HEK293 (cell line): ENCODE results near the gene PTCRA.

ENCODE experiments used
- KLF9 ChIP-seq: fragments of 450-650 bp; formaldehyde crosslinking; IDR thresholded peaks from 2 replicates; pipeline ENCODE4 v1.5.1; 2016; ENCODE audit warnings: missing biosample characterization, missing genetic modification characterization, low read depth
- MZF1 ChIP-seq: fragments of 450-650 bp; formaldehyde crosslinking; IDR thresholded peaks from 2 replicates; pipeline ENCODE4 v1.5.1; 2017; ENCODE audit warnings: missing biosample characterization, missing genetic modification characterization, borderline replicate concordance
- SCRT2 ChIP-seq: fragments of 450-650 bp; formaldehyde crosslinking; IDR thresholded peaks from 2 replicates; pipeline ENCODE4 v1.5.1; 2016; ENCODE audit warnings: missing biosample characterization, missing genetic modification characterization
- YY1 ChIP-seq: fragments of 450-650 bp; formaldehyde crosslinking; IDR thresholded peaks from 2 replicates; pipeline ENCODE4 v1.5.1; 2018; ENCODE audit warnings: missing biosample characterization, missing genetic modification characterization
- YY2 ChIP-seq: fragments of 450-650 bp; formaldehyde crosslinking; IDR thresholded peaks from 2 replicates; pipeline ENCODE4 v1.5.1; 2016; ENCODE audit warnings: missing biosample characterization, missing genetic modification characterization
- ZBTB17 ChIP-seq: fragments of 450-650 bp; formaldehyde crosslinking; IDR thresholded peaks from 2 replicates; pipeline ENCODE4 v1.5.1; 2016; ENCODE audit warnings: missing biosample characterization, missing genetic modification characterization
- ZFP37 ChIP-seq: fragments of 450-650 bp; formaldehyde crosslinking; IDR thresholded peaks from 2 replicates; pipeline ENCODE4 v1.5.1; 2016; ENCODE audit warnings: missing biosample characterization, missing genetic modification characterization
- ZFP69B ChIP-seq: fragments of 450-650 bp; formaldehyde crosslinking; IDR thresholded peaks from 2 replicates; pipeline ENCODE4 v1.5.1; 2016; ENCODE audit warnings: missing biosample characterization, missing genetic modification characterization
- ZNF214 ChIP-seq: fragments of 450-650 bp; formaldehyde crosslinking; IDR thresholded peaks from 2 replicates; pipeline ENCODE4 v1.5.1; 2017; ENCODE audit warnings: missing biosample characterization, mild to moderate bottlenecking, missing genetic modification characterization, borderline replicate concordance
- ZNF24 ChIP-seq: fragments of 450-650 bp; formaldehyde crosslinking; IDR thresholded peaks from 2 replicates; pipeline ENCODE4 v1.5.1; 2016; ENCODE audit warnings: missing biosample characterization, missing genetic modification characterization
- ZNF366 ChIP-seq: fragments of 450-650 bp; formaldehyde crosslinking; conservative IDR thresholded peaks from 2 replicates; pipeline ENCODE4 v1.5.1; 2016; ENCODE audit warnings: missing biosample characterization, missing genetic modification characterization
- ZNF610 ChIP-seq: fragments of 450-650 bp; formaldehyde crosslinking; IDR thresholded peaks from 2 replicates; pipeline ENCODE4 v1.5.1; 2016; ENCODE audit warnings: missing biosample characterization, missing genetic modification characterization, borderline replicate concordance
- ZNF670 ChIP-seq: fragments of 450-650 bp; formaldehyde crosslinking; IDR thresholded peaks from 2 replicates; pipeline ENCODE4 v1.5.1; 2016; ENCODE audit warnings: missing biosample characterization, missing genetic modification characterization, low read depth
- ZNF785 ChIP-seq: fragments of 450-650 bp; formaldehyde crosslinking; IDR thresholded peaks from 2 replicates; pipeline ENCODE4 v1.5.1; 2016; ENCODE audit warnings: missing biosample characterization, missing genetic modification characterization
- ZSCAN23 ChIP-seq: fragments of 450-650 bp; formaldehyde crosslinking; IDR thresholded peaks from 2 replicates; pipeline ENCODE4 v1.5.1; 2016; ENCODE audit warnings: missing biosample characterization, missing genetic modification characterization
- ZSCAN30 ChIP-seq: fragments of 450-650 bp; IDR thresholded peaks from 2 replicates; pipeline ENCODE4 v1.5.1; 2018; ENCODE audit warnings: missing biosample characterization, mild to moderate bottlenecking, missing genetic modification characterization, moderate library complexity
- ZXDB ChIP-seq: fragments of 450-650 bp; formaldehyde crosslinking; IDR thresholded peaks from 2 replicates; pipeline ENCODE4 v1.5.1; 2016; ENCODE audit warnings: missing biosample characterization, missing genetic modification characterization
- TF ChIP-seq, protein P1 (sequence below): fragments of 450-650 bp; formaldehyde crosslinking; conservative IDR thresholded peaks from 2 replicates; pipeline ENCODE4 v1.5.1; 2016; ENCODE audit warnings: low read depth, missing biosample characterization, missing genetic modification characterization
- TF ChIP-seq, protein P2 (sequence below): fragments of 450-650 bp; formaldehyde crosslinking; IDR thresholded peaks from 2 replicates; pipeline ENCODE4 v1.5.1; 2016; ENCODE audit warnings: missing biosample characterization, missing genetic modification characterization
- TF ChIP-seq, protein P3 (sequence below): fragments of 450-650 bp; formaldehyde crosslinking; IDR thresholded peaks from 2 replicates; pipeline ENCODE4 v1.5.1; 2016; ENCODE audit warnings: missing biosample characterization, missing genetic modification characterization
- TF ChIP-seq, protein P4 (sequence below): fragments of 450-650 bp; formaldehyde crosslinking; IDR thresholded peaks from 2 replicates; pipeline ENCODE4 v1.5.1; 2016; ENCODE audit warnings: missing biosample characterization, missing genetic modification characterization
- TF ChIP-seq, protein P5 (sequence below): fragments of 450-650 bp; formaldehyde crosslinking; IDR thresholded peaks from 2 replicates; pipeline ENCODE4 v1.5.1; 2016; ENCODE audit warnings: missing biosample characterization, missing genetic modification characterization
- TF ChIP-seq, protein P6 (sequence below): fragments of 450-650 bp; IDR thresholded peaks from 2 replicates; pipeline ENCODE4 v1.5.1; 2018; ENCODE audit warnings: missing biosample characterization, mild to moderate bottlenecking, missing genetic modification characterization
- TF ChIP-seq, protein P7 (sequence below): fragments of 450-650 bp; formaldehyde crosslinking; optimal IDR thresholded peaks from 2 replicates; pipeline ENCODE3; 2016; ENCODE audit warnings: missing biosample characterization, mild to moderate bottlenecking, missing genetic modification characterization

Gene PTCRA

DNA sequence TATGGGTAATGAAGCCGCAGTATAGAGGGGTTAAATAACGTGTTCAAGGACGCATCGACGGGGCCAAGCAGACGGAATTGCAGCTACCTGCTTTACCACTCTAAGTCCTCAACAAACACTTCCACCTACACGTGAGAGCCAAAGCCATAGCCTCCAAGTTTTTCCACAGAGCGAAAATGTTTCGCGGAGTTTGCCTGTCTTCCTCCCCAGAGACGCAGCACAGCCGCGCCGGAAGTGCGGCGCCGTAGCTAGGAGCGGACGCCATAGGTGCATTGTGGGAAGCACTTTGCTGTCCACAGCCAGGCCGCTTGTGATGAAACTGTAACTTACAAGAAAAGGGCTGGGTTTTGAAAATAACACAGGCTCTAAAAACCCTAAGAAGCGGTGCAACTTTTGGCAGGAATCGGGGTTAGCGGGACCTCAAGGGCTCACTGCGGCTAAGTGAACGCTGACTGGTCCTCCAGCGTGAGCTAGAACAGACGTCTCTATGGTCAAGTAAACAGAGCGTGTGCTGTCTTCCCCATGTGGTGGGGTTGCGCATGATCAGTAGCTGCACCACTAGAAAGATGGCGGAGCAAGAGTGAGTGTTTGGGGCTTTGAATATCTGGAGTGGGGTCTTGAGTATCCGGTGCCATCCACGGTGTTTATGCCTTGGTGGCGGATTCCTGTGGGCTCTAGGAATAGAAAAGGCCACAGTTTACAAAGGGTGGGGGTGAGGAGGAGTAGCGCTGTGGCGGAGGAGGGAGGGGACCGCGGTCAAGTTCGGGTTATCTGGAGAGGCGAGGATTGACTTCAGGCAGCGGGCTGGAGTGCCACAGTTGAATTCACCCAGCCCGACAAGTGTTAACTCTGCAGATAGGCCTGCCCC, 36.2 kb upstream of the PTCRA start, which contains the start of gene RPL7L1 (continued):
- TF ChIP-seq, protein P1, sequence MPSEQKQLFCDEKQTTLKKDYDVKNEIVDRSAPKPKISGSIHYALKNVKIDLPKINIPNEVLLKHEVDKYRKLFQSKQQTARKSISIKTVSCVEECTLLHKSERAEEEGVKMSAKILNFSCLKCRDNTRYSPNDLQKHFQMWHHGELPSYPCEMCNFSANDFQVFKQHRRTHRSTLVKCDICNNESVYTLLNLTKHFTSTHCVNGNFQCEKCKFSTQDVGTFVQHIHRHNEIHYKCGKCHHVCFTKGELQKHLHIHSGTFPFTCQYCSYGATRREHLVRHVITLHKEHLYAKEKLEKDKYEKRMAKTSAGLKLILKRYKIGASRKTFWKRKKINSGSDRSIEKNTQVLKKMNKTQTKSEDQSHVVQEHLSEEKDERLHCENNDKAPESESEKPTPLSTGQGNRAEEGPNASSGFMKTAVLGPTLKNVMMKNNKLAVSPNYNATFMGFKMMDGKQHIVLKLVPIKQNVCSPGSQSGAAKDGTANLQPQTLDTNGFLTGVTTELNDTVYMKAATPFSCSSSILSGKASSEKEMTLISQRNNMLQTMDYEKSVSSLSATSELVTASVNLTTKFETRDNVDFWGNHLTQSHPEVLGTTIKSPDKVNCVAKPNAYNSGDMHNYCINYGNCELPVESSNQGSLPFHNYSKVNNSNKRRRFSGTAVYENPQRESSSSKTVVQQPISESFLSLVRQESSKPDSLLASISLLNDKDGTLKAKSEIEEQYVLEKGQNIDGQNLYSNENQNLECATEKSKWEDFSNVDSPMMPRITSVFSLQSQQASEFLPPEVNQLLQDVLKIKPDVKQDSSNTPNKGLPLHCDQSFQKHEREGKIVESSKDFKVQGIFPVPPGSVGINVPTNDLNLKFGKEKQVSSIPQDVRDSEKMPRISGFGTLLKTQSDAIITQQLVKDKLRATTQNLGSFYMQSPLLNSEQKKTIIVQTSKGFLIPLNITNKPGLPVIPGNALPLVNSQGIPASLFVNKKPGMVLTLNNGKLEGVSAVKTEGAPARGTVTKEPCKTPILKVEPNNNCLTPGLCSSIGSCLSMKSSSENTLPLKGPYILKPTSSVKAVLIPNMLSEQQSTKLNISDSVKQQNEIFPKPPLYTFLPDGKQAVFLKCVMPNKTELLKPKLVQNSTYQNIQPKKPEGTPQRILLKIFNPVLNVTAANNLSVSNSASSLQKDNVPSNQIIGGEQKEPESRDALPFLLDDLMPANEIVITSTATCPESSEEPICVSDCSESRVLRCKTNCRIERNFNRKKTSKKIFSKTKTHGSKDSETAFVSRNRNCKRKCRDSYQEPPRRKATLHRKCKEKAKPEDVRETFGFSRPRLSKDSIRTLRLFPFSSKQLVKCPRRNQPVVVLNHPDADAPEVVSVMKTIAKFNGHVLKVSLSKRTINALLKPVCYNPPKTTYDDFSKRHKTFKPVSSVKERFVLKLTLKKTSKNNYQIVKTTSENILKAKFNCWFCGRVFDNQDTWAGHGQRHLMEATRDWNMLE (tag by site-specific recombination) = peak; percentile 85
- TF ChIP-seq ZNF366 (no peak), ZNF785 (0 out of 2 replicates have a peak, but pooled peaks have one; percentile 52), ZNF24 (peak; percentile 41; the same call in 1 of the 2 replicates), ZSCAN30 (tag by site-specific recombination) (0 out of 2 replicates have a peak, but pooled peaks have one; percentile 22), SCRT2 (tag by site-specific recombination) (peak; percentile 62; the same call in 1 of the 2 replicates), ZNF670 (tag by site-specific recombination) (no peak), KLF9 (tag by site-specific recombination) (peak; percentile 1; the same call in 1 of the 2 replicates), ZFP37 (tag by site-specific recombination) (0 out of 2 replicates have a peak, but pooled peaks have one; percentile 64), YY1 (tag by site-specific recombination) (peak; percentile 83), ZNF610 (tag by site-specific recombination) (peak; percentile 49; the same call in 1 of the 2 replicates), ZNF214 (tag by site-specific recombination) (no peak), MZF1 (tag by site-specific recombination) (peak; percentile 14; the same call in 1 of the 2 replicates), ZBTB17 (tag by site-specific recombination) (peak; percentile 86), ZXDB (tag by site-specific recombination) (peak; percentile 90), ZSCAN23 (tag by site-specific recombination) (0 out of 2 replicates have a peak, but pooled peaks have one; percentile 41), YY2 (tag by site-specific recombination) (peak; percentile 81), ZFP69B (tag by site-specific recombination) (peak; percentile 67; the same call in 1 of the 2 replicates)
- TF ChIP-seq, protein P2, sequence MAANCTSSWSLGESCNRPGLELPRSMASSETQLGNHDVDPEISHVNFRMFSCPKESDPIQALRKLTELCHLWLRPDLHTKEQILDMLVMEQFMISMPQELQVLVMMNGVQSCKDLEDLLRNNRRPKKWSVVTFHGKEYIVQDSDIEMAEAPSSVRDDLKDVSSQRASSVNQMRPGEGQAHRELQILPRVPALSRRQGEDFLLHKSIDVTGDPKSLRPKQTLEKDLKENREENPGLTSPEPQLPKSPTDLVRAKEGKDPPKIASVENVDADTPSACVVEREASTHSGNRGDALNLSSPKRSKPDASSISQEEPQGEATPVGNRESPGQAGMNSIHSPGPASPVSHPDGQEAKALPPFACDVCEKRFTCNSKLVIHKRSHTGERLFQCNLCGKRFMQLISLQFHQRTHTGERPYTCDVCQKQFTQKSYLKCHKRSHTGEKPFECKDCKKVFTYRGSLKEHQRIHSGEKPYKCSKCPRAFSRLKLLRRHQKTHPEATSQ (tag by site-specific recombination) = no peak
- TF ChIP-seq, protein P3, sequence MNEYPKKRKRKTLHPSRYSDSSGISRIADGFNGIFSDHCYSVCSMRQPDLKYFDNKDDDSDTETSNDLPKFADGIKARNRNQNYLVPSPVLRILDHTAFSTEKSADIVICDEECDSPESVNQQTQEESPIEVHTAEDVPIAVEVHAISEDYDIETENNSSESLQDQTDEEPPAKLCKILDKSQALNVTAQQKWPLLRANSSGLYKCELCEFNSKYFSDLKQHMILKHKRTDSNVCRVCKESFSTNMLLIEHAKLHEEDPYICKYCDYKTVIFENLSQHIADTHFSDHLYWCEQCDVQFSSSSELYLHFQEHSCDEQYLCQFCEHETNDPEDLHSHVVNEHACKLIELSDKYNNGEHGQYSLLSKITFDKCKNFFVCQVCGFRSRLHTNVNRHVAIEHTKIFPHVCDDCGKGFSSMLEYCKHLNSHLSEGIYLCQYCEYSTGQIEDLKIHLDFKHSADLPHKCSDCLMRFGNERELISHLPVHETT (tag by site-specific recombination) = peak; percentile 68
- TF ChIP-seq, protein P4, sequence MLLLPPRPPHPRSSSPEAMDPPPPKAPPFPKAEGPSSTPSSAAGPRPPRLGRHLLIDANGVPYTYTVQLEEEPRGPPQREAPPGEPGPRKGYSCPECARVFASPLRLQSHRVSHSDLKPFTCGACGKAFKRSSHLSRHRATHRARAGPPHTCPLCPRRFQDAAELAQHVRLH (tag by site-specific recombination) = 0 out of 2 replicates have a peak, but pooled peaks have one; percentile 10
- TF ChIP-seq, protein P5, sequence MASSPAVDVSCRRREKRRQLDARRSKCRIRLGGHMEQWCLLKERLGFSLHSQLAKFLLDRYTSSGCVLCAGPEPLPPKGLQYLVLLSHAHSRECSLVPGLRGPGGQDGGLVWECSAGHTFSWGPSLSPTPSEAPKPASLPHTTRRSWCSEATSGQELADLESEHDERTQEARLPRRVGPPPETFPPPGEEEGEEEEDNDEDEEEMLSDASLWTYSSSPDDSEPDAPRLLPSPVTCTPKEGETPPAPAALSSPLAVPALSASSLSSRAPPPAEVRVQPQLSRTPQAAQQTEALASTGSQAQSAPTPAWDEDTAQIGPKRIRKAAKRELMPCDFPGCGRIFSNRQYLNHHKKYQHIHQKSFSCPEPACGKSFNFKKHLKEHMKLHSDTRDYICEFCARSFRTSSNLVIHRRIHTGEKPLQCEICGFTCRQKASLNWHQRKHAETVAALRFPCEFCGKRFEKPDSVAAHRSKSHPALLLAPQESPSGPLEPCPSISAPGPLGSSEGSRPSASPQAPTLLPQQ (tag by site-specific recombination) = peak; percentile 47; the same call in 1 of the 2 replicates
- TF ChIP-seq, protein P6, sequence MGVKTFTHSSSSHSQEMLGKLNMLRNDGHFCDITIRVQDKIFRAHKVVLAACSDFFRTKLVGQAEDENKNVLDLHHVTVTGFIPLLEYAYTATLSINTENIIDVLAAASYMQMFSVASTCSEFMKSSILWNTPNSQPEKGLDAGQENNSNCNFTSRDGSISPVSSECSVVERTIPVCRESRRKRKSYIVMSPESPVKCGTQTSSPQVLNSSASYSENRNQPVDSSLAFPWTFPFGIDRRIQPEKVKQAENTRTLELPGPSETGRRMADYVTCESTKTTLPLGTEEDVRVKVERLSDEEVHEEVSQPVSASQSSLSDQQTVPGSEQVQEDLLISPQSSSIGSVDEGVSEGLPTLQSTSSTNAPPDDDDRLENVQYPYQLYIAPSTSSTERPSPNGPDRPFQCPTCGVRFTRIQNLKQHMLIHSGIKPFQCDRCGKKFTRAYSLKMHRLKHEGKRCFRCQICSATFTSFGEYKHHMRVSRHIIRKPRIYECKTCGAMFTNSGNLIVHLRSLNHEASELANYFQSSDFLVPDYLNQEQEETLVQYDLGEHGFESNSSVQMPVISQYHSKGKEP = no peak
- TF ChIP-seq, protein P7, sequence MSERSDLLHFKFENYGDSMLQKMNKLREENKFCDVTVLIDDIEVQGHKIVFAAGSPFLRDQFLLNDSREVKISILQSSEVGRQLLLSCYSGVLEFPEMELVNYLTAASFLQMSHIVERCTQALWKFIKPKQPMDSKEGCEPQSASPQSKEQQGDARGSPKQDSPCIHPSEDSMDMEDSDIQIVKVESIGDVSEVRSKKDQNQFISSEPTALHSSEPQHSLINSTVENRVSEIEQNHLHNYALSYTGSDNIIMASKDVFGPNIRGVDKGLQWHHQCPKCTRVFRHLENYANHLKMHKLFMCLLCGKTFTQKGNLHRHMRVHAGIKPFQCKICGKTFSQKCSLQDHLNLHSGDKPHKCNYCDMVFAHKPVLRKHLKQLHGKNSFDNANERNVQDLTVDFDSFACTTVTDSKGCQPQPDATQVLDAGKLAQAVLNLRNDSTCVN (tag by site-specific recombination) = peak; percentile 28
